Transverse colon (tissue), 3 donors: ENCODE results near the gene WWOX.

Experiments
- CTCF ChIP-seq, 5 experiments: fragments of 200-600 bp in 3 of 5; fragments of 450-650 bp in 2 of 5; sonication (generic) in 3 of 5; IDR thresholded peaks; 1 replicate in 2 of 5; 2 replicates in 3 of 5; pipeline ENCODE4 v1.5.1; 2016 to 2017; ENCODE audit warnings: antibody characterized with exemption in 5 of 5, inconsistent platforms in 3 of 5, mild to moderate bottlenecking in 2 of 5, moderate library complexity in 1 of 5
- EP300 ChIP-seq: sonication (generic); formaldehyde crosslinking; IDR thresholded peaks from one replicate; pipeline ENCODE4 v1.6.1; 2017; ENCODE audit warnings: antibody characterized with exemption, low read depth

- no peak for TF ChIP-seq CTCF (IDR thresholded peaks at IDR 0.05)
- no peak for TF ChIP-seq EP300
These were observed 731.1 kb downstream of the WWOX start for GRCh38 chr16:78830599-78830998.
